H4 (cell line): ENCODE data around the gene MLST8. TPM values are rescaled to one million over a fixed set of nuclear protein-coding genes. Genes with fewer than 3 reads are reported as not detected.
"Not testable (repeated sequence)": the region's sequence is repeated elsewhere in the genome, so short reads cannot be mapped to it uniquely, and the experiment has no call there.

Source experiments
- DNase-seq: peaks from one replicate; pipeline ENCODE4 v3.0.0-alpha.2; 2015; ENCODE audit warnings: low spot score
- total RNA-seq: library from RNA; depleted of rRNA; stranded (reverse); fragments of >200 nt; shearing (Covaris generic); gene quantifications from 2 replicates; pipeline ENCODE4 v1.2.3, GENCODE V29; 2014; rRNA removed

Gene MLST8
- total RNA-seq, 1 experiment from 2014 or later: 28.4 TPM

- DNase-seq: no peak
Observed at GRCh38 chr16:2244926-2245795, 39.9 kb downstream of the MLST8 start.

GRCh38 chr16:2246301-2246885, 41.1 kb downstream of the MLST8 start:
- no peak for DNase-seq

- no peak for DNase-seq
Observed at GRCh38 chr16:2250652-2251295, 45.5 kb downstream of the MLST8 start.

GRCh38 chr16:2251296-2252111, 46.2 kb downstream of the MLST8 start, which contains the start of gene ECI1:
Gene ECI1, minus strand, starts transcription at chr16:2251587. Its CDS starts 21 bp downstream, at chr16:2251566.
- peak; percentile 88 for DNase-seq

- no peak for DNase-seq
Observed at GRCh38 chr16:2252806-2253148, 47.5 kb downstream of the MLST8 start.

GRCh38 chr16:2253293-2253692, 48.0 kb downstream of the MLST8 start:
- DNase-seq: no peak

- no peak for DNase-seq
Observed at GRCh38 chr16:2256531-2257140, 51.4 kb downstream of the MLST8 start.

GRCh38 chr16:2257726-2258125, 52.5 kb downstream of the MLST8 start:
- no peak for DNase-seq

- not testable (repeated sequence) for DNase-seq
Observed at GRCh38 chr16:2258530-2258929, 53.3 kb downstream of the MLST8 start.

Other genes starting within 250 kb of the MLST8 start
- 360 and 447 TPM in 2 replicates for gene NDUFB10, start 245.9 kb upstream of the MLST8 start, total RNA-seq
- gene RPS2, start 240.6 kb upstream of the MLST8 start, total RNA-seq: 2,920 and 3,088 TPM in 2 replicates
- gene RNF151, start 238.6 kb upstream of the MLST8 start, total RNA-seq: not detected in 2 replicates
- gene TBL3, start 233.4 kb upstream of the MLST8 start, total RNA-seq: 50.8 and 55.9 TPM in 2 replicates
- not detected in 2 replicates for gene NOXO1, start 224.0 kb upstream of the MLST8 start, total RNA-seq
- gene GFER, start 221.3 kb upstream of the MLST8 start, total RNA-seq: 13.4 and 15.1 TPM in 2 replicates
- gene SYNGR3, start 215.5 kb upstream of the MLST8 start, total RNA-seq: 3.4 and 7.7 TPM in 2 replicates
- 5.5 and 10.4 TPM in 2 replicates for gene ZNF598, start 195.6 kb upstream of the MLST8 start, total RNA-seq
- gene NPW, start 185.7 kb upstream of the MLST8 start, total RNA-seq: 2.7 TPM in 1 of 2 replicates, not detected in the other
- 33.1 and 33.7 TPM in 2 replicates for gene NHERF2, start 178.6 kb upstream of the MLST8 start, total RNA-seq
- gene NTHL1, start 157.6 kb upstream of the MLST8 start, total RNA-seq: 28.2 and 42.3 TPM in 2 replicates
- gene TSC2, start 157.5 kb upstream of the MLST8 start, total RNA-seq: 11.0 and 15.6 TPM in 2 replicates
- gene PKD1, start 69.6 kb upstream of the MLST8 start, total RNA-seq: 10.9 and 14.1 TPM in 2 replicates
- gene RAB26, start 56.8 kb upstream of the MLST8 start, total RNA-seq: 1.9 and 3.2 TPM in 2 replicates
- 58.2 and 71.0 TPM in 2 replicates for gene TRAF7, start 49.7 kb upstream of the MLST8 start, total RNA-seq
- 0.02 TPM in 2 replicates for gene CASKIN1, start 8.8 kb upstream of the MLST8 start, total RNA-seq
- gene BRICD5, start 5.4 kb downstream of the MLST8 start, total RNA-seq: 0.06 and 1.0 TPM in 2 replicates
- 20.0 and 24.5 TPM in 2 replicates for gene PGP, start 9.4 kb downstream of the MLST8 start, total RNA-seq
- gene E4F1, start 18.1 kb downstream of the MLST8 start, total RNA-seq: 8.0 and 9.5 TPM in 2 replicates
- 0.10 TPM in 1 of 2 replicates, not detected in the other for gene DNASE1L2, start 31.0 kb downstream of the MLST8 start, total RNA-seq
- 37.6 and 48.8 TPM in 2 replicates for gene ECI1, start 46.1 kb downstream of the MLST8 start, total RNA-seq
- gene RNPS1, start 62.7 kb downstream of the MLST8 start, total RNA-seq: 144 and 152 TPM in 2 replicates
- gene ABCA3, start 135.3 kb downstream of the MLST8 start, total RNA-seq: 0.25 and 0.41 TPM in 2 replicates
- 26.1 and 35.8 TPM in 2 replicates for gene CCNF, start 224.0 kb downstream of the MLST8 start, total RNA-seq